Suprapubic skin (tissue), 4 donors: ENCODE results near the gene IL2RA. TPM values are rescaled to one million over a fixed set of nuclear protein-coding genes. Genes with fewer than 3 reads are reported as not detected.
"Not testable (repeated sequence)": the region's sequence is repeated elsewhere in the genome, so short reads cannot be mapped to it uniquely, and the experiment has no call there.

ENCODE experiments used
- DNase-seq, 2 donors: peaks; one replicate each; pipeline ENCODE4 v3.0.0-alpha.2; 2019; ENCODE audit warnings: low spot score in 2 of 2
- H3K27ac ChIP-seq: fragments of 200-600 bp; sonication (generic); one replicate; pipeline ENCODE4 v1.5.1; 2019
- H3K27me3 ChIP-seq: fragments of 200-600 bp; sonication (generic); one replicate; pipeline ENCODE4 v1.5.1; 2019
- H3K36me3 ChIP-seq: fragments of 200-600 bp; sonication (generic); one replicate; pipeline ENCODE4 v1.5.1; 2019
- H3K4me1 ChIP-seq: fragments of 200-600 bp; sonication (generic); one replicate; pipeline ENCODE4 v1.5.1; 2019
- H3K4me3 ChIP-seq: fragments of 200-600 bp; sonication (generic); one replicate; pipeline ENCODE4 v1.5.1; 2019; ENCODE audit warnings: mild to moderate bottlenecking
- H3K9me3 ChIP-seq: fragments of 200-600 bp; sonication (generic); one replicate; pipeline ENCODE4 v1.5.1; 2019
- EP300 ChIP-seq: sonication (generic); formaldehyde crosslinking; IDR thresholded peaks from one replicate; pipeline ENCODE4 v1.6.1; 2017; ENCODE audit warnings: antibody characterized with exemption
- POLR2A ChIP-seq, 2 donors: fragments of 450-650 bp; IDR thresholded peaks; one replicate each; pipeline ENCODE4 v1.6.1; 2017; ENCODE audit warnings: antibody characterized with exemption in 2 of 2, mild to moderate bottlenecking in 2 of 2, moderate library complexity in 2 of 2
- POLR2AphosphoS5 ChIP-seq, 3 donors: sonication (generic); formaldehyde crosslinking; IDR thresholded peaks; one replicate each; pipeline ENCODE4 v1.6.1; 2017; ENCODE audit warnings: antibody characterized with exemption in 3 of 3
- WGBS: methylation state at CpG from one replicate; pipeline ENCODE4 v1.1.5; 2018; 5-methylcytosine and 5-hydroxymethylcytosine counted together
- total RNA-seq, 4 donors: library from RNA; depleted of rRNA; stranded (reverse); fragments of >200 nt; gene quantifications; one replicate each; pipeline ENCODE4 v1.1.0, GENCODE V29; 2016
- TF ChIP-seq, protein P1 (sequence below), 2 donors: fragments of 200-600 bp in 1 of 2; fragments of 450-650 bp in 1 of 2; sonication (generic) in 1 of 2; IDR thresholded peaks; one replicate each; pipeline ENCODE4 v1.5.1; 2016 to 2019; ENCODE audit warnings: antibody characterized with exemption in 2 of 2, mild to moderate bottlenecking in 1 of 2, moderate library complexity in 1 of 2

IL2RA gene
- total RNA-seq, 4 donors from 2014 or later, result 0.21 to 0.70 TPM; not detected in 2

DNA sequence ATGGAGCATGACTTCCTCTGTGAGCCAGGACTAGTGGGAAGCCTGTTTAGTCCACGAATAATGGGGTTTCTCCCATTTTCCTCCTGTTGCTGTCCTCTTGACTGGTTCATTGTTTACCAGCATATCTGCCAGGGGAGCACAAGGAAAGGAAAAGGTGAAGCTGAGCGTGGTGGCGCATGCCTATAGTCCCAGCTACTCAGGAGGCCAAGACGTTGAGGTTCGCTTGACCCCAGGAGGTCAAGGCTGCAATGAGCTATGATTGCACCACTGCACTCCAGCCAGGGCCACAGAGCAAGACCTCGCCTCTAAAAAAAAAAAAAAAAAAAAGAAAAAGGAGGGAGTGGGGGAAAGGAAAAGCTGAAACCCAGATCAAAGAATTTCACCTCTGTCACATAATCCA, 5.8 kb upstream of the IL2RA start:
- WGBS, result 73% methylated on average over 6 of the region's 6 CpGs
- H3K9me3 ChIP-seq, result no peaks in the 10 kb centered on the region
- TF ChIP-seq POLR2A (IDR thresholded peaks at IDR 0.05) (no peak), EP300 (no peak), POLR2AphosphoS5 (IDR thresholded peaks at IDR 0.05) (no peak)
- TF ChIP-seq, protein P1, sequence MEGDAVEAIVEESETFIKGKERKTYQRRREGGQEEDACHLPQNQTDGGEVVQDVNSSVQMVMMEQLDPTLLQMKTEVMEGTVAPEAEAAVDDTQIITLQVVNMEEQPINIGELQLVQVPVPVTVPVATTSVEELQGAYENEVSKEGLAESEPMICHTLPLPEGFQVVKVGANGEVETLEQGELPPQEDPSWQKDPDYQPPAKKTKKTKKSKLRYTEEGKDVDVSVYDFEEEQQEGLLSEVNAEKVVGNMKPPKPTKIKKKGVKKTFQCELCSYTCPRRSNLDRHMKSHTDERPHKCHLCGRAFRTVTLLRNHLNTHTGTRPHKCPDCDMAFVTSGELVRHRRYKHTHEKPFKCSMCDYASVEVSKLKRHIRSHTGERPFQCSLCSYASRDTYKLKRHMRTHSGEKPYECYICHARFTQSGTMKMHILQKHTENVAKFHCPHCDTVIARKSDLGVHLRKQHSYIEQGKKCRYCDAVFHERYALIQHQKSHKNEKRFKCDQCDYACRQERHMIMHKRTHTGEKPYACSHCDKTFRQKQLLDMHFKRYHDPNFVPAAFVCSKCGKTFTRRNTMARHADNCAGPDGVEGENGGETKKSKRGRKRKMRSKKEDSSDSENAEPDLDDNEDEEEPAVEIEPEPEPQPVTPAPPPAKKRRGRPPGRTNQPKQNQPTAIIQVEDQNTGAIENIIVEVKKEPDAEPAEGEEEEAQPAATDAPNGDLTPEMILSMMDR (IDR thresholded peaks at IDR 0.05), result no peak
- H3K27ac ChIP-seq, result no peak overlapping the region
- H3K4me3 ChIP-seq, result no peak overlapping the region
- H3K27me3 ChIP-seq, result no peaks in the 10 kb centered on the region
- H3K36me3 ChIP-seq, result no peaks in the 10 kb centered on the region
- peaks cover 16% of the 10 kb centered on the region for H3K4me1 ChIP-seq
- DNase-seq, result peak in 1 of 2 donors; percentile 35

DNA sequence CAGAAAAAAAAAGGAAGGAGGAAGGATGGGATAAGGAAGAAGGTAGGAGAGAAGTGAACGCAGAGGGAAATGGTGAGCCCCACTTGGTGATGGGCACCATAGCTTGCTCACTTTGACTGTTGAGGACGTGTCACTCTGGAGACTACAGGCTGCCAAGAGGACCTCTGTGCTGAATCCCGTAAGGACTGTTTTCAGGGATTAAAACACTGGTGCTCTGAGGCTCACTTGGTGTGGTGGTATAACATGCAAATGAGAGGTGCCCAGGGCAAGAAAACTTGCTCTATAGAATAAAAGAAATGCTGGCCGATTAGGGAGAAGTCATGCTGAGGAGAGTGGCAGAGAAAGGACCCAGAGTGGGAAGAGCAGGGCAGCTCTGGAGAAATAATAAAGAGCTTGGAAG, 5.3 kb upstream of the IL2RA start:
- 78% methylated on average over 4 of the region's 4 CpGs for WGBS
- peaks cover 11% of the 10 kb centered on the region for H3K4me1 ChIP-seq

DNA sequence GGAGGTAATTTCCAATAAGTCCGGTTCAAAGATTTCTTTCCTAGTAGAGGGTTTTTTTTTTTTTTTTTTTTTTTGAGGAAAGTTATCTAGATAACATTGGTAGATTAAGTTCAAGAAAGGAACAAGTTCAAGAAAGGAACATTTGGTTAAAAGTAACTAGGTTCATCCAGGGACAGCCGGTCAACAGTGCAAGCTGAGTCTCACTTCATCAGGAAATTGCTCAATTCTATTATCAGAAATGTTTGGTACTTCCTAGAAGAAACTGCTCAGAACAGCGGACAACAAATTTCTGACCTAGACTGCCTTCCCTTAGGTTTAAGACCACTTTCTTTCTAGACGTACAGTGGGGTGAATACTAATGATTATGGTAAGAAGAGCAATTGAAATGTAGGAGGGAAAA, 3.7 kb upstream of the IL2RA start:
- no peak for TF ChIP-seq POLR2AphosphoS5 (IDR thresholded peaks at IDR 0.05)
- TF ChIP-seq, protein P1 (IDR thresholded peaks at IDR 0.05), result no peak
- TF ChIP-seq POLR2A (IDR thresholded peaks at IDR 0.05), result no peak
- no peak for TF ChIP-seq EP300
- Histone ChIP-seq H3K4me3 (no peak overlapping the region), H3K9me3 (no peaks in the 10 kb centered on the region), H3K27me3 (no peaks in the 10 kb centered on the region), H3K27ac (no peak overlapping the region), H3K36me3 (no peaks in the 10 kb centered on the region), H3K4me1 (peaks cover 6% of the 10 kb centered on the region)
- 63% methylated on average over 4 of the region's 4 CpGs for WGBS
- DNase-seq, result peak; percentile 2 to 21

More for the DNA sequence above, 5.3 kb upstream of the IL2RA start:
- Histone ChIP-seq H3K36me3 (no peaks in the 10 kb centered on the region), H3K27me3 (no peaks in the 10 kb centered on the region), H3K9me3 (no peaks in the 10 kb centered on the region), H3K27ac (no peak overlapping the region), H3K4me3 (no peak overlapping the region)
- DNase-seq, result peak in 1 of 2 donors; percentile 9
- TF ChIP-seq POLR2A (IDR thresholded peaks at IDR 0.05) (no peak), POLR2AphosphoS5 (IDR thresholded peaks at IDR 0.05) (no peak), EP300 (no peak)
- TF ChIP-seq, protein P1 (IDR thresholded peaks at IDR 0.05), result no peak

DNA sequence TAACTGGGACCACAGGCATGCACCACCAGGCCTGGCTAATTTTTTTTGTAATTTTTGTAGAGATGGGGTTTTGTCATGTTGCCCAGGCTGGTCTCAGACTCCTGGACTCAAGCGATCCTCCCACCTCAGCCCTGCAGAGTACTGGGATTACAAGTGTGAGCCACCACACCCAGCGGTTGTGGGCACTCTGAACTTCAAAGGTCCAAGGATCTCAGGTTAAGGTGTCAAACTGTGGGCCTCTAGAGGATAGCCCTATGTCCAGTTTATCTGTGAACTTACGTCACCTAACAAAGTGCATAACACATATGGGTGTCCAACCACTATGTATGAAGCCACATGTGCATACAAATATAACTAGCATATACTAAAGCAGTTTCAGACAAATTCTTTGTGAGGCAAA, 3.2 kb upstream of the IL2RA start:
- no peak overlapping the region for H3K27ac ChIP-seq
- 77% methylated on average over 3 of the region's 3 CpGs for WGBS
- no peaks in the 10 kb centered on the region for H3K27me3 ChIP-seq
- peaks cover 5% of the 10 kb centered on the region for H3K4me1 ChIP-seq
- TF ChIP-seq POLR2A (IDR thresholded peaks at IDR 0.05), result no peak
- TF ChIP-seq POLR2AphosphoS5 (IDR thresholded peaks at IDR 0.05), result no peak
- TF ChIP-seq, protein P1 (IDR thresholded peaks at IDR 0.05), result no peak
- TF ChIP-seq EP300, result no peak
- DNase-seq, result peak; percentile 17 to 45
- H3K9me3 ChIP-seq, result no peaks in the 10 kb centered on the region
- H3K4me3 ChIP-seq, result no peak overlapping the region
- H3K36me3 ChIP-seq, result no peaks in the 10 kb centered on the region

DNA sequence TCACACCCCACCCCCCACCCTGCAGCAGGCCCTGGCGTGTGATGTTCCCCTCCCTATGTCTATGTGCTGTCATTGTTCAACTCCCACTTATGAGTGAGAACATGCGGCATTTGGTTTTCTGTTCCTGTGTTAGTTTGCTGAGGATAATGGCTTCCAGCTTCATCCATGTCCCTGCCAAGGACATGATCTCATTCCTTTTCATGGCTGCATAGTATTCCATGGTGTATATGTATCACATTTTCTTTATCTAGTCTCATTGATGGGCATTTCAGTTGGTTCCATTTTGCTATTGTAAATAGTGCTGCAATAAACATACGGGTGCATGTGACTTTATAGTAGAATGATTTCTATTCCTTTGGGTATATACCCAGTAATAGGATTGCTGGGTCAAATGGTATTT, 2.6 kb upstream of the IL2RA start:
- H3K4me3 ChIP-seq, H3K36me3 ChIP-seq, DNase-seq, H3K9me3 ChIP-seq, H3K27me3 ChIP-seq, H3K27ac ChIP-seq, H3K4me1 ChIP-seq: not testable (repeated sequence)
- WGBS, result 92% methylated on average over 3 of the region's 3 CpGs

DNA sequence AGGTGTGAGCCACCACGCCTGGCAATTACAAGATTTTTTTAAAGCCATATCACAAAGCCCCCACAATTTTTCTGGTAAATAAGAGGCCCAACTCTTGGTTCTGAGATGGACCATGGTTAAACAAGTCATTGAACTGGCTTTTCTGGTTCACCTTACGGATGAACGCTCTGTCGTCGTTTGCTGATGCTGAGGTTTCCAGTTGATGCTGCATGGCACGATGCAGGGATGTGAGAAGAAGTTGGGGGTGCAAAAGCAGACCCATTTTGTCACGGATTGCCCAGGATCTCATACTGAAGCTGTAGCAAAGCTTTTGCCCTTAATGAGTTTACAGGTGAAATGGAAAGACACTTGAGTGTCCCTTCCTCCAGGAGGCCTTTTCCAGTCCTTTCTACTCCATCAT, 2.0 kb upstream of the IL2RA start:
- H3K9me3 ChIP-seq, result no peaks in the 10 kb centered on the region
- no peaks in the 10 kb centered on the region for H3K36me3 ChIP-seq
- H3K27ac ChIP-seq, result no peak overlapping the region
- DNase-seq, result no peak
- no peaks in the 10 kb centered on the region for H3K27me3 ChIP-seq
- H3K4me1 ChIP-seq, result peaks cover 5% of the 10 kb centered on the region
- no peak overlapping the region for H3K4me3 ChIP-seq
- TF ChIP-seq, protein P1 (IDR thresholded peaks at IDR 0.05), result no peak
- TF ChIP-seq POLR2A (IDR thresholded peaks at IDR 0.05) (no peak), POLR2AphosphoS5 (IDR thresholded peaks at IDR 0.05) (no peak), EP300 (no peak)
- WGBS, result 95% methylated on average over 7 of the region's 7 CpGs
